WTC11 (cell line): ENCODE data around the gene QKI. TPM values are rescaled to one million over a fixed set of nuclear protein-coding genes. Genes with fewer than 3 reads are reported as not detected.

ENCODE experiments used
- ATAC-seq: fragments of 200-7000 bp; cut with Tn5 transposase; 2 replicates; pipeline ENCODE4 v1.10.0; 2021; ENCODE audit warnings: mild to moderate bottlenecking, moderate library complexity
- CTCF ChIA-PET: fragments of 300-600 bp; sonication (Branson Sonifier 250); formaldehyde crosslinking; loops from one replicate; lab custom pipeline; 2021; ENCODE audit warnings: antibody characterized with exemption; lab: Charles Lee
- POLR2A ChIA-PET: fragments of 350-600 bp; sonication (Branson Sonifier 250); formaldehyde crosslinking; loops from one replicate; lab custom pipeline; 2021; ENCODE audit warnings: antibody characterized with exemption; lab: Charles Lee
- DNase-seq: peaks from one replicate; pipeline ENCODE4 v3.0.0; 2021; ENCODE audit warnings: low spot score
- H3K27ac Mint-ChIP-seq: 2 replicates; pipeline ENCODE4 v1.8.0; 2021; ENCODE audit warnings: mixed read lengths
- H3K27me3 Mint-ChIP-seq: 2 replicates; pipeline ENCODE4 v1.8.0; 2021; ENCODE audit warnings: low read depth, mild to moderate bottlenecking, moderate library complexity, mixed read lengths
- H3K36me3 Mint-ChIP-seq: 2 replicates; pipeline ENCODE4 v1.8.0; 2021; ENCODE audit warnings: mixed read lengths
- H3K4me1 Mint-ChIP-seq: 2 replicates; pipeline ENCODE4 v1.8.0; 2022; ENCODE audit warnings: mixed read lengths
- H3K4me3 Mint-ChIP-seq: 2 replicates; pipeline ENCODE4 v1.8.0; 2021; ENCODE audit warnings: mild to moderate bottlenecking, moderate library complexity, mixed read lengths
- H3K9me3 Mint-ChIP-seq: 2 replicates; pipeline ENCODE4 v1.8.0; 2021; ENCODE audit warnings: mixed read lengths
- ATF2 ChIP-seq: sonication (generic); formaldehyde crosslinking; IDR thresholded peaks from 2 replicates; pipeline ENCODE4 v1.8.1; 2022; ENCODE audit warnings: low read depth, missing genetic modification reagents, borderline replicate concordance
- E2F4 ChIP-seq: sonication (generic); formaldehyde crosslinking; IDR thresholded peaks from 2 replicates; pipeline ENCODE4 v1.8.1; 2022; ENCODE audit warnings: low read depth, mild to moderate bottlenecking, moderate library complexity, missing genetic modification reagents, borderline replicate concordance
- ETV6 ChIP-seq: sonication (generic); formaldehyde crosslinking; IDR thresholded peaks from 2 replicates; pipeline ENCODE4 v1.8.1; 2022; ENCODE audit warnings: mild to moderate bottlenecking, missing genetic modification reagents
- FOXK1 ChIP-seq: sonication (generic); formaldehyde crosslinking; IDR thresholded peaks from 2 replicates; pipeline ENCODE4 v1.8.0; 2022; ENCODE audit warnings: mild to moderate bottlenecking, moderate library complexity, missing genetic modification reagents
- GABPB1 ChIP-seq: sonication (generic); formaldehyde crosslinking; IDR thresholded peaks from 2 replicates; pipeline ENCODE4 v1.8.1; 2023; ENCODE audit warnings: mild to moderate bottlenecking, missing genetic modification reagents
- GRHL2 ChIP-seq: fragments of 250-450 bp; sonication (Bioruptor Pico); IDR thresholded peaks from 2 replicates; pipeline ENCODE4 v1.8.0; 2022; ENCODE audit warnings: mild to moderate bottlenecking, moderate library complexity; ENCODE audit not compliant: insufficient replicate concordance, severe bottlenecking
- HMGXB4 ChIP-seq: sonication (generic); formaldehyde crosslinking; IDR thresholded peaks from 2 replicates; pipeline ENCODE4 v1.8.1; 2023; ENCODE audit warnings: mild to moderate bottlenecking, moderate library complexity, missing genetic modification reagents
- IRF2 ChIP-seq: sonication (generic); formaldehyde crosslinking; IDR thresholded peaks from 2 replicates; pipeline ENCODE4 v1.8.0; 2022; ENCODE audit warnings: low read depth, missing genetic modification reagents, borderline replicate concordance
- MAX ChIP-seq: sonication (generic); formaldehyde crosslinking; IDR thresholded peaks from 2 replicates; pipeline ENCODE4 v1.8.0; 2022; ENCODE audit warnings: mild to moderate bottlenecking, missing genetic modification reagents
- MLX ChIP-seq: sonication (generic); formaldehyde crosslinking; IDR thresholded peaks from 2 replicates; pipeline ENCODE4 v1.8.1; 2023; ENCODE audit warnings: mild to moderate bottlenecking, missing genetic modification reagents, moderate library complexity
- NFYB ChIP-seq: sonication (generic); formaldehyde crosslinking; conservative IDR thresholded peaks from 2 replicates; pipeline ENCODE4 v1.8.0; 2022; ENCODE audit warnings: low read depth, missing genetic modification reagents
- NR3C1 ChIP-seq: sonication (generic); formaldehyde crosslinking; conservative IDR thresholded peaks from 2 replicates; pipeline ENCODE4 v1.8.1; 2023; ENCODE audit warnings: low read depth, mild to moderate bottlenecking, missing genetic modification reagents
- OVOL2 ChIP-seq: fragments of 250-450 bp; sonication (Bioruptor Pico); IDR thresholded peaks from 2 replicates; pipeline ENCODE4 v1.9.0; 2021; ENCODE audit warnings: mild to moderate bottlenecking, borderline replicate concordance
- SOX15 ChIP-seq: fragments of 250-450 bp; sonication (Bioruptor Pico); IDR thresholded peaks from 2 replicates; pipeline ENCODE4 v1.9.0; 2021; ENCODE audit warnings: mild to moderate bottlenecking
- STAT6 ChIP-seq: sonication (generic); formaldehyde crosslinking; conservative IDR thresholded peaks from 2 replicates; pipeline ENCODE4 v1.8.1; 2023; ENCODE audit warnings: mild to moderate bottlenecking, low read depth, missing genetic modification reagents, moderate library complexity
- TEAD4 ChIP-seq: sonication (generic); formaldehyde crosslinking; IDR thresholded peaks from 2 replicates; pipeline ENCODE4 v1.8.0; 2022; ENCODE audit warnings: mild to moderate bottlenecking, missing genetic modification reagents
- ZBTB43 ChIP-seq: sonication (generic); formaldehyde crosslinking; IDR thresholded peaks from 2 replicates; pipeline ENCODE4 v1.8.1; 2023; ENCODE audit warnings: mild to moderate bottlenecking, missing genetic modification reagents
- ZNF232 ChIP-seq: sonication (generic); formaldehyde crosslinking; IDR thresholded peaks from 2 replicates; pipeline ENCODE4 v1.8.0; 2022; ENCODE audit warnings: mild to moderate bottlenecking, missing genetic modification reagents
- ZNF281 ChIP-seq: sonication (generic); formaldehyde crosslinking; IDR thresholded peaks from 2 replicates; pipeline ENCODE4 v1.8.0; 2023; ENCODE audit warnings: mild to moderate bottlenecking, missing genetic modification reagents
- ZNF671 ChIP-seq: fragments of 250-450 bp; sonication (Bioruptor Pico); IDR thresholded peaks from 2 replicates; pipeline ENCODE4 v1.8.0; 2021; ENCODE audit warnings: mild to moderate bottlenecking
- ZSCAN18 ChIP-seq: fragments of 250-450 bp; sonication (Bioruptor Pico); IDR thresholded peaks from 2 replicates; pipeline ENCODE4 v2.1.2; 2022; ENCODE audit warnings: mild to moderate bottlenecking, moderate library complexity
- total RNA-seq: library from RNA; stranded (reverse); gene quantifications from 3 replicates; pipeline ENCODE4 v1.2.3, GENCODE V29; 2021

QKI gene
- total RNA-seq, 1 experiment from 2014 or later, result 145 TPM

- POLR2A ChIA-PET, result no interaction called here
- Mint-ChIP-seq H3K9me3 (peaks cover 48% of the 10 kb centered on the region), H3K4me3 (no peak overlapping the region), H3K36me3 (peaks cover 54% of the 10 kb centered on the region), H3K4me1 (peaks cover 5% of the 10 kb centered on the region), H3K27me3 (no peaks in the 10 kb centered on the region), H3K27ac (no peak overlapping the region)
- ATAC-seq (no peak), DNase-seq (no peak)
- CTCF ChIA-PET, result no interaction called here
- no peak for TF ChIP-seq E2F4
- no peak for TF ChIP-seq TEAD4
- TF ChIP-seq FOXK1, result no peak
- no peak for TF ChIP-seq ZNF232 (CRISPR knock-in tag)
- no peak for TF ChIP-seq MAX
- no peak for TF ChIP-seq STAT6 (CRISPR knock-in tag)
Observed at GRCh38 chr6:163507965-163508364, 93.4 kb downstream of the QKI start.

- no peaks in the 10 kb centered on the region for H3K27me3 Mint-ChIP-seq
- H3K27ac Mint-ChIP-seq, result no peak overlapping the region
- peaks cover 3% of the 10 kb centered on the region for H3K9me3 Mint-ChIP-seq
- ChIA-PET POLR2A (no interaction called here), CTCF (no interaction called here)
- peaks cover 24% of the 10 kb centered on the region for H3K4me1 Mint-ChIP-seq
- no peak for DNase-seq
- no peak for ATAC-seq
- no peak overlapping the region for H3K4me3 Mint-ChIP-seq
- H3K36me3 Mint-ChIP-seq, result peaks cover 5% of the 10 kb centered on the region
- TF ChIP-seq ZSCAN18 (CRISPR knock-in tag), result no peak
- no peak for TF ChIP-seq ZBTB43
- no peak for TF ChIP-seq HMGXB4
- no peak for TF ChIP-seq ATF2 (CRISPR knock-in tag)
- TF ChIP-seq IRF2 (CRISPR knock-in tag), result no peak
- no peak for TF ChIP-seq ETV6 (CRISPR knock-in tag)
- TF ChIP-seq ZNF232 (CRISPR knock-in tag), result no peak
- TF ChIP-seq MLX, result no peak
- TF ChIP-seq NFYB (CRISPR knock-in tag), result no peak
- no peak for TF ChIP-seq GRHL2 (CRISPR knock-in tag)
- no peak for TF ChIP-seq ZNF671 (CRISPR knock-in tag)
- TF ChIP-seq NR3C1 (CRISPR knock-in tag), result no peak
- no peak for TF ChIP-seq ZNF281 (CRISPR knock-in tag)
- no peak for TF ChIP-seq OVOL2 (CRISPR knock-in tag)
- no peak for TF ChIP-seq GABPB1 (CRISPR knock-in tag)
- TF ChIP-seq SOX15 (CRISPR knock-in tag), result no peak
Observed at GRCh38 chr6:163513003-163513402, 98.5 kb downstream of the QKI start.
